NCI-H128 (cell line): ENCODE data around the gene COA7.

Experiments used
- DNase-seq: peaks from one replicate; lab custom pipeline; 2025; ENCODE audit not compliant: unreplicated experiment; lab: John Stamatoyannopoulos, UW

COA7 gene

GRCh38 chr1:52636721-52637695, 61.1 kb downstream of the COA7 start:
- no peak for DNase-seq

GRCh38 chr1:52635321-52636089, 62.6 kb downstream of the COA7 start:
- no peak for DNase-seq
